ENCODE data around the gene CAMK1D. TPM values are rescaled to one million over a fixed set of nuclear protein-coding genes. Genes with fewer than 3 reads are reported as not detected.

The CAMK1D gene
- total and polyA plus RNA-seq, 2 of the 8 experiments (the other 6 are each of a cell fraction or from before 2014, with no cell fraction given) = 3.5 to 10.6 TPM

DNA sequence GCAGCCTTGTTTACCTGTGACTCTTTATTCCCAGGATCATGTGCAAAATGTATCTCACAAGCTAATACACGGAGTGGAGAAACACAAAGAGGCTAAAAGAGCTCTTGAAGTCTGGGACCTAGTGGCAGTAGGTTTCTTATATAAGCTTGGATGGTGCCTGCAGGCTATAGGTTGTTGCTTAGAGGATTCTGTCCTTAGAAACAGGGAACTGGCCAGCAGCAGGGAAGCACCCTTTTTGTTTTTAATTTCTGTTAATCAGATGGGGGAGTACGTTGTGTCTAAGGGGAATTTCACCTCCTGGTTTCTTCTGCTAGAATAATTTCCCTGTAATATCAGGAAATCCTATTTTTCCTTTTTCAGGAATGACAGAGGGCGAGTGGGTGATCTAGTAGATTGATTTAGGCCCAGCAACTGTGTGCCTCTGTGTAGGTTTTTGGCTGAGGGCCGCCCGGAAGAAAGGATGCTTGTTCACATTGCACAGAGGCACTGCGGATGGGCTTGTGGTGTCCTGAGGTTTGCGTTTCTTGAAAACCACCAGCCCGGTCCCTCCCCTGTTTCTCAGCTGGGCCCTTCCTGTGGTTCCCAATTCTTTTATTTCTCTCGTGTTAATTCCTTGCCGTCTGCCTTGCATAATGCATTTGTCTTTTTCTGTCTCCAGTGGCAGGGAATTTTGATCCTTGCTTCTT lies 158.0 kb downstream of the CAMK1D start (continued):
- TF ChIP-seq, protein P1, sequence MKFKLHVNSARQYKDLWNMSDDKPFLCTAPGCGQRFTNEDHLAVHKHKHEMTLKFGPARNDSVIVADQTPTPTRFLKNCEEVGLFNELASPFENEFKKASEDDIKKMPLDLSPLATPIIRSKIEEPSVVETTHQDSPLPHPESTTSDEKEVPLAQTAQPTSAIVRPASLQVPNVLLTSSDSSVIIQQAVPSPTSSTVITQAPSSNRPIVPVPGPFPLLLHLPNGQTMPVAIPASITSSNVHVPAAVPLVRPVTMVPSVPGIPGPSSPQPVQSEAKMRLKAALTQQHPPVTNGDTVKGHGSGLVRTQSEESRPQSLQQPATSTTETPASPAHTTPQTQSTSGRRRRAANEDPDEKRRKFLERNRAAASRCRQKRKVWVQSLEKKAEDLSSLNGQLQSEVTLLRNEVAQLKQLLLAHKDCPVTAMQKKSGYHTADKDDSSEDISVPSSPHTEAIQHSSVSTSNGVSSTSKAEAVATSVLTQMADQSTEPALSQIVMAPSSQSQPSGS (IDR thresholded peaks at IDR 0.05; ENCODE audit: low read length) = no peak
- no peak for TF ChIP-seq CHD2 (IDR thresholded peaks at IDR 0.05; ENCODE audit: low read length)
- TF ChIP-seq TAF7 (optimal IDR thresholded peaks at IDR 0.05; ENCODE audit: borderline replicate concordance, low read depth, low read length) = no peak
- no peak for TF ChIP-seq JUN (IDR thresholded peaks at IDR 0.05; ENCODE audit: low read depth, low read length)
- TF ChIP-seq YY1 (IDR thresholded peaks at IDR 0.05; ENCODE audit: low read depth, low read length) = no peak
- no peak for TF ChIP-seq KDM4A (IDR thresholded peaks at IDR 0.05; ENCODE audit: low read depth, low read length, severe bottlenecking)
- no peak for TF ChIP-seq TCF12 (IDR thresholded peaks at IDR 0.05; ENCODE audit: low read depth, low read length)

Data from H1 (cell line).